Dendritic cell treated with granulocyte-macrophage colony-stimulating factor and Interleukin-4, amounts not matched to agents 40 ng/mL and 50 ng/mL, for 4 days (primary cell): ENCODE results near the gene MANSC4.

Experiments used
- H3K27ac Mint-ChIP-seq: one replicate; pipeline ENCODE4 v1.8.0; 2022; ENCODE audit warnings: mild to moderate bottlenecking, mixed read lengths
- H3K27me3 Mint-ChIP-seq: one replicate; pipeline ENCODE4 v1.8.0; 2022; ENCODE audit warnings: mild to moderate bottlenecking, mixed read lengths
- H3K36me3 Mint-ChIP-seq: one replicate; pipeline ENCODE4 v1.8.0; 2022; ENCODE audit warnings: low read depth, mixed read lengths
- H3K4me1 Mint-ChIP-seq: one replicate; pipeline ENCODE4 v1.8.0; 2022; ENCODE audit warnings: low read depth, mixed read lengths
- H3K4me3 Mint-ChIP-seq: one replicate; pipeline ENCODE4 v1.8.0; 2022; ENCODE audit warnings: mild to moderate bottlenecking, moderate library complexity, mixed read lengths
- H3K9me3 Mint-ChIP-seq: one replicate; pipeline ENCODE4 v1.8.0; 2022; ENCODE audit warnings: mixed read lengths
- intact Hi-C: fragments of 100-400 bp; cut with micrococcal nuclease; formaldehyde crosslinking; loops from one replicate; pipeline ENCODE4 v1.15.0; 2022

Gene MANSC4

DNA sequence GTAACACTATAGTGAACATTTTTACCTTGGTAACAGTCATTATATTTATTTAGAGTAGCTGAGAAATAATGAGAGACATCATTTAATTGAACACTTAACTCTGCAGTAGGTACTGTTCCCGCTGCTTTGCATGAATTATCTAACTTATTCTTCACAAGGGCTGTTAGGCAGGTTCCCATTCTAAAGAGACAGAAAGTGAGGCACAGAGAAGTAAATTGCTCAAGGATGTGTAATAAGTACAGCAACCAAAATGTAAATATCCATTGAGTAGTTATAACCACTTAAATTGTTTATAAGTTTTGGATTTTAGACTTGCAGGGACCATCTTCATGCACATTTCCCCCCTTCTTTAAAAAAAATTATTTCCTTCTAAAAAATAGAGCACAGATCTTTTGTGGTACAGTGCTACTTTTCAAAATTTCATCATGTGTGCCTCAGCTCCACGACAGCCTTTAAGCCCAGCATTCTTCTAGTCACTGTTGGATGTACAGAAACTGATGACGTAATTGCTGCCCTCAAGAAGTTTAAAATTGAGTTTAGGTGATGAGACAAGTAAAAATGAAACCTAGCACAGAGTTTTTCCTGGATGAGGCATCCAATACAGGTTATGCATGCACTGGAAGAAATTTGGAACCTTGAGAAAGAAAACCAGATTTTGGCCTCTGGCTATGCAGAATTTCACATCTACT, 6.0 kb upstream of the MANSC4 start:
- Mint-ChIP-seq H3K27me3 (no peaks in the 10 kb centered on the region), H3K36me3 (peaks cover 7% of the 10 kb centered on the region), H3K9me3 (no peaks in the 10 kb centered on the region), H3K4me1 (peaks cover 16% of the 10 kb centered on the region), H3K27ac (no peak overlapping the region), H3K4me3 (no peak overlapping the region)
- intact Hi-C loops = no loop called here

GRCh38 chr12:27782481-27782880, 2.4 kb upstream of the MANSC4 start:
- Mint-ChIP-seq H3K4me1 (peaks cover 27% of the 10 kb centered on the region), H3K4me3 (no peak overlapping the region), H3K36me3 (peaks cover 6% of the 10 kb centered on the region), H3K27me3 (peaks cover 7% of the 10 kb centered on the region), H3K27ac (no peak overlapping the region), H3K9me3 (no peaks in the 10 kb centered on the region)
- intact Hi-C loops = no loop called here

DNA sequence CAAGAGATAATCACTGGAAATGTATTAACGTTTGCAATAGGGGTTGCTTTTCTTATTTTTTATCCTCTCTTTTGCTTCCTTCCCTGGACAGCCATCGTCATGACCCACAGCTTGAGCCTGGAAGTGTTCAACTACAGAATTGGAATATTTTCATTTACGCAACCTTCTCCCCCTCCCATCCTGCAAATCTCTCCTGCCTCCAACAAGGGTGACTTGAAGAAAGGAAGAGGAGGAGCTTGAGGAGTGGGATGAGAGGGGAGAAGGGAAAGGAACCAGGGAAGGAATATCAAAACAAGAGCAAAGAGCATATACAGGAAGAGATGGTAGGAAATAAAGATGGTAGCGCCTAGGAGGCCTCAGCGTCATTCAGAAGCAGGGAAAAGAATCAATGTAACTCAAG, 1.6 kb upstream of the MANSC4 start:
- Mint-ChIP-seq H3K27me3 (peaks cover 7% of the 10 kb centered on the region), H3K4me1 (peaks cover 27% of the 10 kb centered on the region), H3K4me3 (no peak overlapping the region), H3K36me3 (peaks cover 6% of the 10 kb centered on the region), H3K27ac (no peak overlapping the region), H3K9me3 (no peaks in the 10 kb centered on the region)
- intact Hi-C loops = no loop called here

- no peaks in the 10 kb centered on the region for H3K9me3 Mint-ChIP-seq
Observed at GRCh38 chr12:27780612-27781408, 774 bp upstream of the MANSC4 start.

DNA sequence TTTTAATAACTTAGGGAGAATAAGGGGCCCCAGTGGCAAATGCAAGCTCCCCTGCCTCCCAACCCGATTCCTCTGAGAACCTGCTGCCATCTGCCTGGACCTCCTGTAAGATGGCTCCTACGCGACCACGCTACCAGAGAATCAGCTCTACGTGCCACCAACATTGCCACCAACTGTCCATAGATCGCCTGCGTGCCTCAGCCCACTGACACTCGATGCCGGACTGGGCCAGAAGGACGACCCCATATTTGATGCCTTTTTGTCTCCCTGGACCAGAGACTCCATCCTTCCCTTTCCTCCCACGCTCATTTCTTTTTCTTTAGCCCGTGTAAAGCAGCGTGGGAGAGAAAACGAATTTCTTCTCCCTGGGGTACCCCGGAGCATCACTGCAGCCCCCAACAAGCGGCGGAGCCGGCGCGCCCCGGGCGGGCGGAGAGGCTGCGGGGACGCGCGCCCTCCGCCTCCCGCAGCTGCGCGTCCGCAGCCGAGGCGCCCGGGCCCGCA, 568 bp downstream of the MANSC4 start:
- H3K4me3 Mint-ChIP-seq = peak overlapping the region; percentile 82
- H3K27ac Mint-ChIP-seq = peak overlapping the region; percentile 18
- H3K27me3 Mint-ChIP-seq = peaks cover 7% of the 10 kb centered on the region
- H3K4me1 Mint-ChIP-seq = peaks cover 21% of the 10 kb centered on the region
- intact Hi-C loops = no loop called here
- no peaks in the 10 kb centered on the region for H3K9me3 Mint-ChIP-seq
- peaks cover 6% of the 10 kb centered on the region for H3K36me3 Mint-ChIP-seq

More at GRCh38 chr12:27780612-27781408, 774 bp upstream of the MANSC4 start:
- peak overlapping the region; percentile 82 for H3K4me3 Mint-ChIP-seq
- H3K27me3 Mint-ChIP-seq = peaks cover 7% of the 10 kb centered on the region
- H3K27ac Mint-ChIP-seq = peak overlapping the region; percentile 65
- intact Hi-C loops = no loop called here
- peaks cover 27% of the 10 kb centered on the region for H3K4me1 Mint-ChIP-seq
- H3K36me3 Mint-ChIP-seq = peaks cover 6% of the 10 kb centered on the region

- Mint-ChIP-seq H3K9me3 (no peaks in the 10 kb centered on the region), H3K4me3 (no peak overlapping the region)
- intact Hi-C loops = no loop called here
Observed at GRCh38 chr12:27778206-27778605, 1.8 kb downstream of the MANSC4 start.

DNA sequence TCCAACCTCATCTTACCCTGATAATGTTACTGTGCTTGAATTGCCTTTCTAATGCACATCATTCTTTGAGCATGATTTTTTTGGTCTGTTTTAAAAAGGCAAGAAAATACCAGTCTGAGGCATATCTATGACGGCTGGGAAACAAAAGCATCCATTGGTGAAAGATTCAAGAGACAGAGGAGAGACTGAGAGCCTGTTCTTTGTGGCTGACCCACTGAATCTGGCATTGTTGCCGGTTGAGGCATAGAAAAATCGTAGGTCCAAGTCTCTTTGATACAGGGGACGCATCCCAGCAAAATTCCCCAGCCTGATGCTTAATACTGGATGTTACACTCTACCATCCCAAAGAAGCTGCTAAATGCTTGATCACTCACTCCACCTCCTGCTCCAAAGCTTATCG, 2.9 kb downstream of the MANSC4 start:
- Mint-ChIP-seq H3K9me3 (no peaks in the 10 kb centered on the region), H3K36me3 (peaks cover 6% of the 10 kb centered on the region), H3K27me3 (peaks cover 7% of the 10 kb centered on the region), H3K4me1 (peaks cover 25% of the 10 kb centered on the region), H3K27ac (no peak overlapping the region), H3K4me3 (no peak overlapping the region)
- intact Hi-C loops = no loop called here

More at GRCh38 chr12:27778206-27778605, 1.8 kb downstream of the MANSC4 start:
- Mint-ChIP-seq H3K27me3 (peaks cover 7% of the 10 kb centered on the region), H3K27ac (no peak overlapping the region), H3K36me3 (peaks cover 6% of the 10 kb centered on the region), H3K4me1 (peaks cover 25% of the 10 kb centered on the region)

DNA sequence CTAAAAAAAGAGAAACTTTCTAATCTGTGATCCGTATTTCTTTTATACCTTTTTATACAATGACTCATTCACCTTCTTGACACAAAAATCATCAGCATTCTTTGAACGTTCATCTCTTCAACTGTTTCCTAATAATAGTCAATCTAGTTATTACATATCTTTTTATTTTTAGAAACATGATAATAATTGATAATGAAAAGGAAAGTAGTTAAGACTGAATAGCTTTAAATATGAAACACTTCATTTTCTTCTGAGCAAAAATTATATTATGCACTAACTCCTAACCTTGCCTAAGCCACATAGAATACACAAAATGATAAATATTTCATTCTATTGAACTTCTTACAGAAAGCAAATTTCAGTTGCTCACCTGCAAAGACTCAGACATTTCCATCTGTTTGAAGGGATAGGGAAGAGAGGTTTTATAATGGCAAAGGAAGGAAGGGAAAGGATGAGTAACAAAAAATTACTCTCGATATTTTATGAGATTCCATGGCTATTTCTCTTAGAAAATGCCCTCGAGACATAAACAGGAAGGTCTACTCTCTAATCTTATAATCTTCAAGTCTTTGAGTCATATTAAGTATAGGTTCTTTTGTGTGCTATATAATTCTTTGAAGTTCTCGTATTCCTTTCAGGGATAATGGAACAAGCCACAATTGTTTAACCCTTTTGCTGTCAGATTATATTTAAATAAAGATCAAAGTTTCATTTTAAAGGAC, 7.5 kb downstream of the MANSC4 start:
- peaks cover 4% of the 10 kb centered on the region for H3K4me1 Mint-ChIP-seq
- H3K27ac Mint-ChIP-seq = no peak overlapping the region
- H3K9me3 Mint-ChIP-seq = no peaks in the 10 kb centered on the region
- no peaks in the 10 kb centered on the region for H3K27me3 Mint-ChIP-seq
- intact Hi-C loops = no loop called here
- no peaks in the 10 kb centered on the region for H3K36me3 Mint-ChIP-seq
- no peak overlapping the region for H3K4me3 Mint-ChIP-seq

DNA sequence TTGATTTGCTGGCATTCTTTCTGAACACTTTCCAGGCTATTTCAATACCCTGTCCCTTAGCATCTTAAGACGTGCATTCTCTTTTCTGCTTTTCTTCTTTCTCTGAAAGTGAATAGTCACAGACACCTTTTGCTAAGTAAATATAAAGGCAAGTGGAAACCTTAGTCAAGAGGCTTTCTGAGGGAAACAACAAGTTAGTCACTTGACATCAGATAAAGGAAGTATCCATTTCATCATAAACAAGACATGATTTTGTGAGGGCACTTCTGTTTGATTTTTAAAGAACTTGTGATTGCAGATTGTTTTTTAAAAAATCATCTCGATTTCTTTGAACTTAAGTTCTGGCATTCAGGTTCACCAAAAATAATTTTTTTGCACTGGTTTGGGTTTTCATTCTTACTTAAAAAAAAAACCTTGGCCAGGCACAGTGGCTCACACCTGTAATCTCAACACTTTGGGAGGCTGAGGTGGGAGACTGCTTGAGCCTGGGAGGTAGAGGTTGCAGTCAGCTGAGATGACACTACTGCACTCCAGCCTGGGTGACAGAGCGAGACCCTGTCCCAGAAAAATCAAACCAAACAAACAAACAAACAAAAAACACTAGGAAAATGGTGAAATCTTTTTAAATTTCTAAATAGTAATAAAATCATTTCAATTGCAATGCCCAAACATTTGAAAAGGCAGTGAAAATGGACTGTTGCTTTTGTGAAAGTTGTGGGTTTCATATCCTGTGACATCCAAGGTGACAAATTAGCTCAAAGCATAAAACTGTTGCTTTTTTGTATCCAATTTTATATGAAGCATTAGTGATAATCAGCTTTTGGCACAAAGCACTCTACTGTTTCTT, 8.3 kb downstream of the MANSC4 start:
- H3K4me1 Mint-ChIP-seq = peaks cover 4% of the 10 kb centered on the region
- no peaks in the 10 kb centered on the region for H3K9me3 Mint-ChIP-seq
- no peak overlapping the region for H3K4me3 Mint-ChIP-seq
- H3K27ac Mint-ChIP-seq = no peak overlapping the region
- intact Hi-C loops = no loop called here
- no peaks in the 10 kb centered on the region for H3K27me3 Mint-ChIP-seq
- H3K36me3 Mint-ChIP-seq = no peaks in the 10 kb centered on the region

- no peak overlapping the region for H3K27ac Mint-ChIP-seq
- H3K9me3 Mint-ChIP-seq = no peaks in the 10 kb centered on the region
- H3K4me1 Mint-ChIP-seq = peaks cover 4% of the 10 kb centered on the region
- H3K4me3 Mint-ChIP-seq = no peak overlapping the region
- intact Hi-C loops = no loop called here
- H3K36me3 Mint-ChIP-seq = no peaks in the 10 kb centered on the region
- H3K27me3 Mint-ChIP-seq = no peaks in the 10 kb centered on the region
Observed at GRCh38 chr12:27769142-27769673, 10.8 kb downstream of the MANSC4 start.

- H3K27me3 Mint-ChIP-seq = no peaks in the 10 kb centered on the region
- no peaks in the 10 kb centered on the region for H3K4me1 Mint-ChIP-seq
- H3K27ac Mint-ChIP-seq = no peak overlapping the region
- no peaks in the 10 kb centered on the region for H3K36me3 Mint-ChIP-seq
- intact Hi-C loops = no loop called here
- no peaks in the 10 kb centered on the region for H3K9me3 Mint-ChIP-seq
- H3K4me3 Mint-ChIP-seq = no peak overlapping the region
Observed at GRCh38 chr12:27766587-27766986, 13.4 kb downstream of the MANSC4 start.

- intact Hi-C loops = no loop called here
- H3K27me3 Mint-ChIP-seq = no peaks in the 10 kb centered on the region
- no peaks in the 10 kb centered on the region for H3K36me3 Mint-ChIP-seq
- no peak overlapping the region for H3K4me3 Mint-ChIP-seq
- H3K9me3 Mint-ChIP-seq = no peaks in the 10 kb centered on the region
- H3K4me1 Mint-ChIP-seq = no peaks in the 10 kb centered on the region
- H3K27ac Mint-ChIP-seq = no peak overlapping the region
Observed at GRCh38 chr12:27762757-27763156, 17.3 kb downstream of the MANSC4 start.

- Mint-ChIP-seq H3K4me3 (no peak overlapping the region), H3K9me3 (no peaks in the 10 kb centered on the region), H3K4me1 (no peaks in the 10 kb centered on the region), H3K27me3 (no peaks in the 10 kb centered on the region), H3K36me3 (peaks cover 40% of the 10 kb centered on the region), H3K27ac (no peak overlapping the region)
- intact Hi-C loops = no loop called here
Observed at GRCh38 chr12:27756670-27757195, 23.3 kb downstream of the MANSC4 start.
